HG03280 (cell line): Measurements from ENCODE around the gene ZNF135.

Source experiments
- ATAC-seq: cut with Tn5 transposase; IDR thresholded peaks from one replicate; pipeline ENCODE4 v1.9.1; 2021; ENCODE audit warnings: mild to moderate bottlenecking, moderate library complexity; ENCODE audit not compliant: unreplicated experiment

Gene ZNF135

GRCh38 chr19:58045411-58046050 is 13.6 kb upstream of the ZNF135 start:
- no peak for ATAC-seq

- no peak for ATAC-seq
Measured at GRCh38 chr19:58046856-58047255, 12.2 kb upstream of the ZNF135 start.

- no peak for ATAC-seq
Measured at GRCh38 chr19:58047672-58048071, 11.4 kb upstream of the ZNF135 start.

- ATAC-seq: no peak
Measured at GRCh38 chr19:58052256-58052655, 6.8 kb upstream of the ZNF135 start.

GRCh38 chr19:58053480-58054156 is 5.5 kb upstream of the ZNF135 start:
- no peak for ATAC-seq

GRCh38 chr19:58054901-58055874 is 3.9 kb upstream of the ZNF135 start:
- no peak for ATAC-seq

GRCh38 chr19:58056261-58056660 is 2.8 kb upstream of the ZNF135 start:
- no peak for ATAC-seq

- no peak for ATAC-seq
Measured at GRCh38 chr19:58056861-58057260, 2.2 kb upstream of the ZNF135 start.

GRCh38 chr19:58058467-58058866 is 615 bp upstream of the ZNF135 start:
- no peak for ATAC-seq

- ATAC-seq: no peak
Measured at GRCh38 chr19:58059671-58060078, 593 bp downstream of the ZNF135 start.

- no peak for ATAC-seq
Measured at GRCh38 chr19:58060231-58060630, 1.1 kb downstream of the ZNF135 start.

- no peak for ATAC-seq
Measured at GRCh38 chr19:58063712-58064111, 4.6 kb downstream of the ZNF135 start.

- no peak for ATAC-seq
Measured at GRCh38 chr19:58067240-58067912, 8.3 kb downstream of the ZNF135 start.

GRCh38 chr19:58079792-58080191 is 20.7 kb downstream of the ZNF135 start:
- no peak for ATAC-seq

- no peak for ATAC-seq
Measured at GRCh38 chr19:58083021-58083420, 23.9 kb downstream of the ZNF135 start.

- no peak for ATAC-seq
Measured at GRCh38 chr19:58084596-58085347, 25.7 kb downstream of the ZNF135 start.

GRCh38 chr19:58085348-58085875 is 26.3 kb downstream of the ZNF135 start:
- ATAC-seq: no peak

- ATAC-seq: no peak
Measured at GRCh38 chr19:58086825-58087710, 28.0 kb downstream of the ZNF135 start.

- no peak for ATAC-seq
Measured at GRCh38 chr19:58088521-58089052, 29.5 kb downstream of the ZNF135 start.
